Hematopoietic multipotent progenitor cell (in vitro differentiated cells): ENCODE results near the gene SMKR1. TPM values are rescaled to one million over a fixed set of nuclear protein-coding genes. Genes with fewer than 3 reads are reported as not detected.

Experiments used
- small RNA-seq: library from RNA; depleted of rRNA; stranded (forward); fragments of <200 nt; gene quantifications from one replicate; pipeline ENCODE3, GENCODE V24; 2012
- total RNA-seq: library from RNA; depleted of rRNA; stranded (reverse); fragments of >200 nt; gene quantifications from one replicate; pipeline ENCODE4 v1.2.3, GENCODE V29; 2012

The SMKR1 gene
- total RNA-seq, 1 donor = 1.3 TPM

Small RNAs within 50 kb of the gene (small RNA-seq; reads per million reads assigned to genes)
- gene RNU1-72P (not detected), gene SNRPGP3 (not detected)

Other genes starting within 250 kb of the SMKR1 start
- gene STRIP2, start 68.1 kb upstream of the SMKR1 start, total RNA-seq = 0.81 TPM
- gene NRF1, start 109.2 kb downstream of the SMKR1 start, total RNA-seq = 23.7 TPM